Stomach (tissue), 9 donors: ENCODE data around the gene CRACDL. TPM values are rescaled to one million over a fixed set of nuclear protein-coding genes. Genes with fewer than 3 reads are reported as not detected.

Experiments
- DNase-seq, 2 donors: peaks; one replicate each; pipeline versions ENCODE4 v3.0.0 to v3.0.0-alpha.2; 2013 to 2019
- H3K27ac ChIP-seq, 5 donors: fragments of 200-600 bp in 4 of 5; sonication (generic) in 4 of 5; one replicate each; pipeline ENCODE4 v1.5.1; 2013 to 2019; ENCODE audit warnings: mild to moderate bottlenecking in 1 of 5, moderate library complexity in 1 of 5
- H3K27me3 ChIP-seq, 3 donors: fragments of 200-600 bp; sonication (generic); one replicate each; pipeline ENCODE4 v1.5.1; 2017 to 2019; ENCODE audit warnings: mixed run types in 1 of 3
- H3K36me3 ChIP-seq, 4 donors: fragments of 200-600 bp; sonication (generic); 1 replicate in 3 of 4; 2 replicates in 1 of 4; pipeline ENCODE4 v1.5.1; 2016 to 2019
- H3K4me1 ChIP-seq, 4 donors: fragments of 200-600 bp; sonication (generic); one replicate each; pipeline ENCODE4 v1.5.1; 2016 to 2019
- H3K4me3 ChIP-seq, 4 donors: fragments of 200-600 bp; sonication (generic) in 3 of 4; one replicate each; pipeline ENCODE4 v1.5.1; 2016 to 2019; ENCODE audit warnings: mild to moderate bottlenecking in 1 of 4
- H3K9me3 ChIP-seq, 4 donors: fragments of 200-600 bp; sonication (generic); one replicate each; pipeline ENCODE4 v1.5.1; 2016 to 2019
- CTCF ChIP-seq, 7 experiments: fragments of 450-650 bp in 4 of 7; fragments of 200-600 bp in 3 of 7; sonication (generic) in 3 of 7; IDR thresholded peaks; one replicate each; pipeline ENCODE4 v1.5.1; 2016 to 2019; ENCODE audit warnings: antibody characterized with exemption in 7 of 7, control low read depth in 2 of 7, mild to moderate bottlenecking in 1 of 7
- EP300 ChIP-seq: sonication (generic); formaldehyde crosslinking; IDR thresholded peaks from one replicate; pipeline ENCODE4 v1.6.1; 2017; ENCODE audit warnings: antibody characterized with exemption
- POLR2A ChIP-seq, 4 donors: fragments of 450-650 bp; IDR thresholded peaks; one replicate each; pipeline ENCODE4 v1.6.1; 2016; ENCODE audit warnings: antibody characterized with exemption in 4 of 4, control low read depth in 2 of 4, mild to moderate bottlenecking in 1 of 4, moderate library complexity in 1 of 4
- POLR2AphosphoS5 ChIP-seq, 3 donors: sonication (generic); formaldehyde crosslinking; IDR thresholded peaks; one replicate each; pipeline ENCODE4 v1.6.1; 2016; ENCODE audit warnings: antibody characterized with exemption in 3 of 3
- WGBS, 5 donors: extraction: QIAGEN DNeasy Blood & Tissue Kit in 3 of 5; methylation state at CpG; one replicate each; pipeline versions ENCODE4 v1.1.5 to v1.1.7; 2013 to 2018; 5-methylcytosine and 5-hydroxymethylcytosine counted together
- intact Hi-C: fragments of 100-400 bp; cut with DNase I; formaldehyde crosslinking; loops from one replicate; pipeline ENCODE4 v1.15.1; 2023; ENCODE audit warnings: low total_unique reads
- polyA plus RNA-seq, 3 donors: library from polyadenylated mRNA; stranded (reverse); fragments of 200-250 nt; gene quantifications; one replicate each; pipeline ENCODE4 v1.2.3, GENCODE V29; 2013
- total RNA-seq, 5 donors: library from RNA; depleted of rRNA; stranded (reverse); fragments of >200 nt; gene quantifications; one replicate each; pipeline versions ENCODE4 v1.1.0 to v1.2.3, GENCODE V29; 2014 to 2016
- donor health status: healthy with polysubstance abuse.
- donor health status: Bipolar disorder and iron deficiency.
- donor health status: healthy.

The CRACDL gene
- total and polyA plus RNA-seq, 8 donors = 5.4 to 205 (median 7.8) TPM

- WGBS, 5 donors = 57 to 74% (median 63%) methylated on average over 7 of the region's 7 CpGs
- intact Hi-C loops = no loop called here
- DNase-seq = no peak
These were observed 68.3 kb downstream of the CRACDL start for GRCh38 chr2:98867539-98868309.

GRCh38 chr2:98866033-98866432 is 70.0 kb downstream of the CRACDL start:
- WGBS, 5 donors = 70 to 83% (median 80%) methylated on average over 3 of the region's 3 CpGs
- DNase-seq = no peak
- TF ChIP-seq POLR2AphosphoS5 (IDR thresholded peaks at IDR 0.05) = no peak
- TF ChIP-seq POLR2A (IDR thresholded peaks at IDR 0.05) = no peak
- TF ChIP-seq CTCF (IDR thresholded peaks at IDR 0.05) = no peak
- TF ChIP-seq EP300 = no peak
- Histone ChIP-seq H3K27me3 (no peaks in the 10 kb centered on the region), H3K4me3 (no peak overlapping the region), H3K9me3 (peaks cover 0 to 13% (median 1%) of the 10 kb centered on the region in 4 donors), H3K36me3 (no peaks in the 10 kb centered on the region), H3K27ac (no peak overlapping the region), H3K4me1 (peaks cover 20 to 40% (median 28%) of the 10 kb centered on the region in 4 donors)
- intact Hi-C loops = no loop called here

More at GRCh38 chr2:98867539-98868309, 68.3 kb downstream of the CRACDL start:
- Histone ChIP-seq H3K27ac (peak overlapping the region; percentile 84 to 94 (median 89)), H3K36me3 (no peaks in the 10 kb centered on the region), H3K9me3 (peaks cover 0 to under 1% (median 0%) of the 10 kb centered on the region in 4 donors), H3K4me3 (peak overlapping the region in 1 of 4 donors; percentile 32), H3K4me1 (peaks cover 20 to 42% (median 28%) of the 10 kb centered on the region in 4 donors), H3K27me3 (no peaks in the 10 kb centered on the region)
- TF ChIP-seq POLR2AphosphoS5 (IDR thresholded peaks at IDR 0.05) = no peak

- Histone ChIP-seq H3K4me1 (peaks cover 0 to 13% (median 4%) of the 10 kb centered on the region in 4 donors), H3K27ac (no peak overlapping the region), H3K27me3 (no peaks in the 10 kb centered on the region), H3K9me3 (peaks cover 0 to 30% (median 11%) of the 10 kb centered on the region in 4 donors), H3K4me3 (no peak overlapping the region), H3K36me3 (no peaks in the 10 kb centered on the region)
- intact Hi-C loops = no loop called here
- TF ChIP-seq POLR2AphosphoS5 (IDR thresholded peaks at IDR 0.05) = no peak
- no peak for TF ChIP-seq CTCF (IDR thresholded peaks at IDR 0.05)
- TF ChIP-seq POLR2A (IDR thresholded peaks at IDR 0.05) = no peak
- TF ChIP-seq EP300 = no peak
- no peak for DNase-seq
- WGBS, 5 donors = 61 to 95% (median 82%) methylated on average over 1 of the region's 1 CpG
These were observed 74.4 kb downstream of the CRACDL start for GRCh38 chr2:98861601-98862000.

GRCh38 chr2:98859323-98859722 is 76.7 kb downstream of the CRACDL start:
- TF ChIP-seq POLR2AphosphoS5 (IDR thresholded peaks at IDR 0.05) = no peak
- TF ChIP-seq CTCF (IDR thresholded peaks at IDR 0.05) = no peak
- no peak for TF ChIP-seq EP300
- TF ChIP-seq POLR2A (IDR thresholded peaks at IDR 0.05) = no peak
- intact Hi-C loops = no loop called here
- H3K4me1 ChIP-seq = no peaks in the 10 kb centered on the region
- WGBS, 5 donors = 89 to 99% (median 96%) methylated on average over 2 of the region's 2 CpGs
- peaks cover 0 to 42% (median 17%) of the 10 kb centered on the region in 4 donors for H3K9me3 ChIP-seq
- no peak overlapping the region for H3K27ac ChIP-seq
- no peak overlapping the region for H3K4me3 ChIP-seq
- DNase-seq = no peak
- H3K27me3 ChIP-seq = no peaks in the 10 kb centered on the region
- no peaks in the 10 kb centered on the region for H3K36me3 ChIP-seq

- Histone ChIP-seq H3K4me3 (no peak overlapping the region), H3K9me3 (peaks cover 0 to 35% (median 17%) of the 10 kb centered on the region in 4 donors), H3K27ac (no peak overlapping the region), H3K27me3 (no peaks in the 10 kb centered on the region), H3K4me1 (no peaks in the 10 kb centered on the region), H3K36me3 (no peaks in the 10 kb centered on the region)
- no peak for DNase-seq
- intact Hi-C loops = no loop called here
- TF ChIP-seq EP300 (no peak), POLR2AphosphoS5 (IDR thresholded peaks at IDR 0.05) (no peak), CTCF (IDR thresholded peaks at IDR 0.05) (no peak), POLR2A (IDR thresholded peaks at IDR 0.05) (no peak)
- WGBS, 5 donors = 62 to 78% (median 75%) methylated on average over 1 of the region's 1 CpG
These were observed 79.0 kb downstream of the CRACDL start for GRCh38 chr2:98857001-98857400.
